HG03039 (cell line): ENCODE data around the gene IL1R2.
"Not testable (repeated sequence)": the region's sequence is repeated elsewhere in the genome, so short reads cannot be mapped to it uniquely, and the experiment has no call there.

Experiments used
- ATAC-seq: cut with Tn5 transposase; IDR thresholded peaks from one replicate; pipeline ENCODE4 v1.9.1; 2021; ENCODE audit warnings: mild to moderate bottlenecking, moderate library complexity; ENCODE audit not compliant: unreplicated experiment

The IL1R2 gene

DNA sequence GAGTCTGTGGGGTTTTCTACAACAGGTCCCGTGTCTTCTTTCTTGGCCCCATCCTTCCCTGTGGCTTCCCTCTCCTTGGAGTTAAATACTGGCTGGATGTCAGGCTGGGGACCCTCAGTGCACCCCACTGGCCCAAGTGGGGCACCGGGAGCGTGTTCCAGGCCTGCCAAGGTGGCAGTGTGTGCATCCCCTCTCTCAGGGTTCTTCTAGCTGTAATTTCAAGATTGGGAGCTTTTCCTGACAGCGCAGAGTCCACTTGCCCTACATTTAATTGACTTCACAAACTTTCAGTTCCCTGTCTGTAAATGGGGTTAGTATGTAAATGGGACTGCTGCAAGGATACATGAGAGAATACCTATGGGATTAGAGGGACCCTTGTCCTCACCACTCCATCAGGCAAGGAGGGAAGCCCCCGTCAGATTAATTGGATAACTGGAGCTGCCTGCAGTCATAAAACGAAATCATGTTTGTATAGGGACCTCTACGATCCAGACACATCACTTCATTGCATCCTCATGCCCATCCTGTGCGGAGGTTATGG, 66.6 kb downstream of the IL1R2 start:
- no peak for ATAC-seq

DNA sequence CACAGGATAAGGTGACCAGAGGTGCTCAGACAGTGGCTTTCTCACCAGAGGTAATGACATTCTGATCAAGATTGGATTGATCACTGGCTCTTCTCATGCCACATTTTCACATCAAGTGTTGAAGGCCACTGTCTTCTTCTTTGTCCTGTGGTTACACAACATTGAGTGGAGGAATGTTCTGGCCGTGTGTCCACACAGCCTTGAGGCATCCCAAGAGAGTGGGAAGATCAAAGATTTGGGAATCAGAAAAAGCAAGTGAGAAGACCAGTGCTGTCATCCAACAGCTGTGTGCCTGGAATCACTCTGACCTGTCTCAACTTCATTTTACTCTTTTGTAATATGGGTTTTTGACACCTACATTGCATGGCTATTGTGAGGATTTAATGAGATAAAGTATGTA, 67.4 kb downstream of the IL1R2 start:
- ATAC-seq, result no peak

DNA sequence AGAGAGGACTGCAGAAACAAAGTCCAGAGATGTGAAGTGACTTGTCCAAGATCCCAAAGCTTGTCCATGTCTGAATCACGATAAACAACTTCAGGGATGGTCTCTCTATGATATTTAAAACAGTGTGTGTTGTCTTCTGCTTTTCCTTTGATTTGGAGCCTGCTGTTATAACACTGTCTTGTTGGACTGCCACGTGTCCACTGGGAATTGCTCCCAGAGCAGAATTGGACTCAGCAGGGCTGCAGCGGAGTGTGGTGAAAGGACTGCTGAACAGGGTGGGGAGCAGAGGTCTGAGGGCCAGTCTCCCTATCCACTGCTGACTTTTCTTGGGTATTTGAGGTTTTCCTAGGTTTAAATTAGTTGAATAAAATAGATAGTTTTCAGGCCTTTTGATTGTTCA, 68.3 kb downstream of the IL1R2 start:
- ATAC-seq, result no peak

DNA sequence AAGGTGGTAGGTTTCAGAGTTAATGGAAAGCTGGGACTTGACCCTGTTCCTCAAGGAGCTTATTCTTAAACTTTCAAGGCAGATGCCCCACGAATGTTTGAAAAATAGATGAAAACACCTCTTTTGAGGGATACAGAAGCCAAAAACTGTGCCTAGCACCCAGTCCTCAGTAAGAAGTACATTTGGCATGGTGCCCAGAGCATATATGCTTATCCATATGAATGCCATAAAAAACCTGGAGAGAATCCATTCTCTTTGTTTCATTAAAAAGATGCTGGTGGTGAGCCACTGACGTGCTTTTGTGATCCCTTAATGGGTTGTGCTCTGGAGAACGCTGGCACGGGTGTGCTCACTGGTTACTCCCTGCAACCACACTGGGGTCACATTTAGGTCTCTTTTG, 69.0 kb downstream of the IL1R2 start:
- ATAC-seq, result no peak

DNA sequence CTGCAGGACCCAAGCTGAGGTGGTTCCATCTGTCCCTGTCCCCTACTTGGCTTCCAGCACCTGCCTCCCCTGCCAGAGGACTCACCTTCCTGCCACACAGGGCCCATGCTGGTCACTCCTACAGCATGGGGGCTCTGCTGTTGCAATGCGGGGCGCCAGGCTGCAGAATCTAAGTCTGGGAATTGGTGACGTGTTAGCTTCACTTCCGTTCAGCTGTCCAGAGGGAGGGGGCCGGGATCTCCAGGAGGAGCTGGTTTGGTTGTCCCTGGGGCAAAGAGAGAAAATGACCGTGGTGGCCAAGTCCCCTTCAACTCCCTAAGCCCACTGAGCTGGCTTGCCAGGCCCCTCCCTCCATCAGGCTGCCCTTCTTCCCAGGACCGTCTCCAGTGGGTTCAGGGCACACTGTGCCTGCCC, 69.5 kb downstream of the IL1R2 start:
- ATAC-seq, result no peak

DNA sequence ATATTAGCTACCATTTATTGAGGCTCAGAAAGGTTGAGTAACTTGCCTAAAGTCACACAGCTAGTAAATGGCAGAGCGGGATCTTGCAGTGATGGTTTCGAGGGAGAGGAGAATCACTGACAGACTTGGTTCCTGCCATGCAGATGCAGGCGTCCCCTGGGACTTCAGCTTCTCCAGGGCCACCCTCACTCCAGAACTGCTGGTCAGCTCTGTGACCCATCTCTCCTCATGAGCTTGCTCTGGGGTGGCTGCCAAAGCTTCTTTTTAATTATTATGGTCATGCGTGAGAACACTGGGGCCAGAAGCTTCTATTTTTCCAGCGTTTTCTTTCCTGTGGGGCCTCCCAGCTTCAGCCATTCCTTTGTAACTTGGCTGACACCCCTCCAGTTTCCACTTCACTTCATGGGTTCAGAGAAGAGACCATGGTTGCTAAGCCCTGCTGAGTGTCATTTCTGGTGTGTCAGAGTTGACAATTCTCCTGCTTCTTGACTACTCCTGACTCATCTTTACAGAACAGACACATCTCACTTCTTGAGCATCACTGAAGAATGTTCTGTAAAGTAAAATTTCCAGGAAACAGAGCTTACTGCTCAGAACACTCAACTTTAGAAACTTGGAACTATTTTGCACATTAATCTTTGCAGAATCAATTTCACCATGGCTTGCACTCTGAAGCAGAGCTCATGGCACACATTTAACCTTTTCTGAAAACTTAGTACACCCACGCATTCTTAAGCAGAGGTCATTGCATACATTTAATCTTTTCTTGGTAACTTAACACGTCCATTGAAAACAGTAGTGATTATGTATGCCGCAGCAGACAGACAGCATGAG, 70.4 kb downstream of the IL1R2 start:
- ATAC-seq, result no peak

DNA sequence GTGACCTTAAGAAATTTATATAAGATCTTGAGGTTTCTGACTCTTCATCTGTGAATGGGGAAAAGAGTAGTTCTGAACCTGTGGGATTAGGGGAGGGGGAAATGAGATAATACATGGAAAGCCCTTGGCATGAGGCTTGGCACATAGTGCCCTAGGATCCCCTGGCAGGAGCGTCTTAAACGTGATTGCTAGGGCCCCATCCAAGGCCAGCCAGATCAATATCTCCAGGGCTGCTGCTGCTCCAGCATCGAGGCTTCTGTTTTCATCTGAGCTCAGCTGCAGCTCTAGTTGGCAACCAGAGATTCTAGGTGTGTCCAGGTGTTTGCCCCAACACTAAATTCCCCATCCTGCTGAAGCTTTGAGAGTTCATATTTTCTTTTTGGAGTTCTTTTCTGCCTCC, 71.0 kb downstream of the IL1R2 start:
- no peak for ATAC-seq

DNA sequence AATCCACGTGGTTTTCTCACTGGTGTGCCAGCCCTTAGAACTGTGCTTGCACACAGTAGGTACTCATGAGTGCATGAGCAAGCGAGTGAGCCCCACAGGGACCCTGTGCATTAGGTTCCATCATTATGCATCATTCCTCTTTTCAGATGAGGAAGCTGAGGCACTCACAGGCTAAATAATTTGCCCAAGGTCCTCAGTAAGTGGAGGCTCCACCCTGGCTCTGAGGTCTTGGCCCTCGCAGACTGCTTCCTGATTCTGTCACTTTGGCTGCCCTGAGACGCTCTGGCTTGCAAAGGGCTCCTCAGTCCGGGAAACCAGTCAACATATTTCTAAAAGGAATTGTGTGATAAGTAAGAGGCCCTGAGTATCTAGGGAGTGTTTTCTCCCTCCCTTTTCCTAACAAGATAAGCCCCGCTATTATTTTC, 71.7 kb downstream of the IL1R2 start:
- no peak for ATAC-seq

DNA sequence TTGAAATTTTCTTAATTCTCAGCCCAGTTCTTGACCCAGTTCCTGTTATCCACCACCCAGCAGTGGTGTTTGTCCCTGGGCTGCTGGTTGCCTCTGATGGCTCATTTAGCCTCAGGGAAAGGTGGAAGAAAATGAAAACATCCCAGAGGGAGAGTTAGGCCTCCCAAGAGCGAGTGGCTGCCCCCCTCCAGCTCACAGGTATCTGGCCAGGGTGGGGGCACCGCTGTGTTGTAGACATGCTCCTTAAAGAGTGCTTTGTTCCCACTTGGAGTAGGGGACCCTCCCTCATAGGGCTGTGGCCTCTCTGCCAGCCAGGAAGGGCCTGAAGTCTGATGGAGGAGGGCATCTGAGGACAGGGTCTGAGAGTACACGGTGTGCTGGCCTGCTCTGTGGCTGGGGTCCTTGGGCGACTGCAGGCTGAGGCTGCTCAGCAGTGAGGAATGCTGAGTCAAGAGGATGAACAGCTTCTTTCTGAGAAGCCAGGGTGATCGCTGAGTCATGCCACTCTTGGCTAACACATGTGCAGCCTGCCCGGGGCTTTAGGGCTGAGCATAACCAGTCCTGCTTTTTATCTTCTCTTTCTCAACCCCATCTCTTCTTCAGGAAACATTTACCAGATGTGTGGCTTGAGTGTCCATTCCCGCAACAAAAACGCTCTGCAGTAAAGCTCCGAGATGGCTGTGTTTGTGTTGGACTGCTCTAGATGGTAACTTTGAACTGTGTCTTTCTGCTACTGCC, 72.3 kb downstream of the IL1R2 start:
- no peak for ATAC-seq

DNA sequence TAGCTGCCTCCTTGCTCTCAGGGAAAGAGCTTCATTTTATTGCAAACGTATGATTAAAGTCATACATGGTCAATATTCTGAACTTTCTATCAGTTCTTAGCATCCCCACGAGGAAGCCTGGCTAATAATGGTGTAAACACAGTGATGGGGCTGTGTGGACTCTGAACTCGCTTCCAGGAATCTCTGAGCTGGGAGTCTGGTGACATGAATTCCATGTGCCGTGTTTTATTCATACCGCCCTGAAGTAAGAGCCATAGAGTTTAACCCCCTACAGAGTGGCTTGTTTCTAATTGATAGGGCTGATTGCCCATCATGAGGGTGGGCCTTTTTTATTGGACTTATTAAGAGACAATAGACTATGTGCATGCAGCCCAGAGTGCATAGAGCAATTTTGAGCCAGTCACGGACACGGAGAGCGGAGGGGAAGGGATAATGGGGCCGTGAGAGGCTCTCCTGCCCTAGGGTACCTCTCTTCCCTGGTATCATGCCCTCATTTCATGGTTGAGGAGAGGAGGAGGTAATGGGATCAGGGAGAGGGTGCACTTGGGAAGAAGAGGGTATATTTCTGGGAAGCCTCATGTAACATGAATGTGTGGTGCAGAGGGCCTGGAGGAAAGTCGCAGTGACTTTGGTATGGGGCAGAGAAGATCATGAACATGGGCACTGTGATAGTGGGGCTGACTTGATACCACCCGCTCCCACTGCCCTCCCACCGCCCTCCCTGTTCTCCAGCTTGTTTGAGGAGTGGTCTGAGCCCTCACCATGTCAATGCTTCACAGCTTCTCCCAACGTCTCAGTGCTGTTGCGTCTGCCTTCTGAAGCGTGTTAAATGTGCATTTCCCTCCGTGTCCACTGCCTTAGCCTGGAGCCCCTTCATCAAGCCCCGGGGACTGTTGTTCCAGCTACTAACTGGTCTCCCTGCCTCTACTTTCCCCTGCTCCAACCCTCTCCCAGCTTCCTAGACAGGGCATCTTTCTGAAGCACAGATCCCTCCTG, 73.2 kb downstream of the IL1R2 start:
- no peak for ATAC-seq

DNA sequence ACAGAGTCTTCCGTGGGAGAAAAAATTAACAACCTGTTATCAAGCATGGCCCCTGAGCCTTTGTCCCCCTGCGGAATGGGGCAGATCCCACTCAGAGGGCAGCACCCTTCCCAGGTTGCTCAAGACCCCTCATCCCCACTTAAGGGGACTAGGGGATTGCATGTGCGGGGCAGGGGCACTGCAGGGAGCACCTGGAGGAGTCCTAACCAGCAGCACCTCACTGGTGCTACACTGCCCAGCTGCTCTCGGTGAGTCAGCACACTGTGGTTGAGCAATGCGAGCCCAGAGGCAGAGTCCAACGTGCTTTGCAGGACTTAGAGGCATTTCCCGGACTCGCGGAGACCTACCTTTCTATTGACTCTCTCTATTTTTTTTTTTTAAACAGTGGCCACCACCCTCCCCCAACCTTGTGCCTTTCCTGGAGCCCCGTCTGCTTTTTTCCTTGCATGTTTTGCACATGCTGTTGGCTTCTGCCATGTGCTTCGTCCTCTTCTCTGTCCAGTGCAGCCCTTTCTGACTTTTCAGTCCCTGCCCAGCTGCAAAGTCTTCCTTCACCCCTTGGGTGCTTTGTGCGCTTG, 74.0 kb downstream of the IL1R2 start:
- no peak for ATAC-seq

DNA sequence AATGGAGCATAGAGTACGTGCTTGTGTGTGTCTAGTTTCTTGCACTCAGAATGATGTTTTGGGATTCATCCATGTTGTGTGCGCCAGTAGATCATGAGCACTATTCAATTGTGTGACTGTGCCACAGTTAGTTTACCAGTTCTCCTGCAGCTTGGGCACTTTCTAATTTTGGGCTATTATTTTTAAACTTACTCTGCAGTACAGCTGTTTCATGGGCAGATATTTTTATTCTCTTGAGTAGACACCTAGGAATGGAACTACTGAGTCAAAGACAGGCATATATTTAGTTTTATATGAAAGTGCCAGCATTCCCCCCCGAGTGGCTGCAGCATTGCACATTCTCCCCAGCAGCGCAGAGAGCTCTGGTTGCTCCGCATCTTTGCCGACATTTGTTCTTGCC, 74.8 kb downstream of the IL1R2 start:
- no peak for ATAC-seq

DNA sequence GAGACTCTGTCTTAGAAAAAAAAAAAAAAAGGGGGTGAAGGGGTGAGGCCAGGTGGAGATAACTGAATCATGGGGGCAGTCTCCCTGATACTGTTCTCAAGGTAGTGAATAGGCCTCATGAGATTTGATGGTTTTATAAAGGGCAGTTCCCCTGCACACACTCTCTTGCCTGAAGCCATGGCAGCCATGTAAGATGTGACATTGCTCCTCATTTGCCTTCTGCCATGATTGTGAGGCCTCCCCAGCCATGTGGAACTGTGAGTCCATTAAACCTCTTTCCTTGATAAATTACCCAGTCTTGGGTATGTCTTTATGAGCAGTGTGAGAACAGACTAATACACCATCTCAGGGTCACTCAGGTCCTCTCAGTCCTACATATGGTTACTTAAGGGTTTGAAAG, 76.4 kb downstream of the IL1R2 start:
- not testable (repeated sequence) for ATAC-seq

DNA sequence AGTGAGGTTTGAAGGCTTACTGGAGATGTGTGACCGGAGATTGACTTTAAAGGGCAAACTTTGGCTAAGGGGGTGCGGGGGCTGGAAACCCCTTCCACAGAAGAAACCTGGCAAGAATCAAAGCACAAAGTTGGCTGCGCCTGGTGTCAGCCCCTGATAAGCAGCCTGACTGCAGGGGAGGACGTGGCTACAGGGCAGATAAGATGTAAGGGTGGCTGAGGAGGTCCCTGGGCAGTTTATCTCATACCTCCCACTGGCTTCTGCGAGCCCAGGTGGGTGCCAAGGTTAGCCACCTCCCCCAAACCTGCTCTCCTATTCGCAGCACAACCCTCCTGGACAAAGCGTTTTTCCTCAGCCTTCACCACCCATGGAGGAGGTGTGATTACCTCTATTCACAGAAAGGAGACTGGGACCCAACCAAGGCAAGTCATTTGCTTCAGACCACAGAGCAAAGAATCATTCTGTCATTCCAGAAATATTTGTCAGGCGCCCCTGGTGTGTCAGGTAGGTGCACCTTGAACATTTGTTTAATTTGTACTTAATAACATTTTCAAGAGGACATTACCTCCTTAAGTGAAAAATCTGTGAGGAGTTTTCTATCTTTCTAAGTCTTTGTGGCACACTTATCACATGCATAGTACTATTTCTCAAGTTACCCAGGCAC, 77.7 kb downstream of the IL1R2 start:
- no peak for ATAC-seq

DNA sequence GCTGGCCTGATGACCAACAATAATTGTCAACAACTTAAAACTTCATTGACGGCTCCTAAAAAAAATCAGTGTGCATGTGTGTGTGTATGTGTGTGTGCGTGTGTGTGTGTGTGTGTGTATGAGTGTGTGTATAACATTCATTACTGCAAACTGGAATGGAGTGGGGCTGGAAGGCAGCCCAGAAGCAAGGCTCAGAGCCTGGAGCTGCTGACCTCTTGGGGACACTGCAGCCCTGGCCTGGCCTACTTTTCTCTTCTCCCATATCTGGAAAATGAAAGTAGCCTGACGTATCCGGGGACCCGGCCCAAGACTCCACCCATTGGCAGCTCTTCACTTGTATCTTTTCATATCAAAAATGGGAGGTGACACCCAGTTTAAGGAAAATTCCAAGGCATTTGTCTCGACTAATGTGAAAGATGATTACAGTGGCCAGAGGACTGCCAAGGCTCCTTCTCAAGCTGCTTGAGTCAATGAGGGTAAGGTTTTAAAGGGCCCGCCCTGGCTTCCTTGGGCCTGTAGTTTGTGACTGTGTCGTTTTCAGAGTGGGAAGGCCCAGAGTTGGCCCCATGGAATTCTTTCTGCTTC, 78.4 kb downstream of the IL1R2 start:
- no peak for ATAC-seq

DNA sequence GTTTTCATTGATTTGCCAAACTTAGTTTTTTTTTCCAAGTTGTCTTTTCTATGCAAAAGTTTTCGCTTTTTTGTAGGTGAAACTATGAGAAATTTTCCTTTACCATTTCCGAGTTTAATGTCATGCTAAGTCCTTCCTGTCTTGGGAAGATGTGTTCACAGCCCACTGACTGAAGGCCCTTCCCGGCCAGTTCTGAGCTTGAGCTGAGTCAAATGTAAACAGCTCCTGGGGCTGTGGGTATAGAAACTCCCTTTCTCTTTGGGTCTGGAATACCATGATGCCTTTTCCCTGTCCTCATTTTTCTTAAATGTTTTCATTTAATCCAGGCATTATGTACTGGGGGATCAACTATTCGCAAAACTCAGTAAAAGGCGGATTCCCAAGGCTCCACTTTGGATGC, 81.0 kb downstream of the IL1R2 start:
- no peak for ATAC-seq

DNA sequence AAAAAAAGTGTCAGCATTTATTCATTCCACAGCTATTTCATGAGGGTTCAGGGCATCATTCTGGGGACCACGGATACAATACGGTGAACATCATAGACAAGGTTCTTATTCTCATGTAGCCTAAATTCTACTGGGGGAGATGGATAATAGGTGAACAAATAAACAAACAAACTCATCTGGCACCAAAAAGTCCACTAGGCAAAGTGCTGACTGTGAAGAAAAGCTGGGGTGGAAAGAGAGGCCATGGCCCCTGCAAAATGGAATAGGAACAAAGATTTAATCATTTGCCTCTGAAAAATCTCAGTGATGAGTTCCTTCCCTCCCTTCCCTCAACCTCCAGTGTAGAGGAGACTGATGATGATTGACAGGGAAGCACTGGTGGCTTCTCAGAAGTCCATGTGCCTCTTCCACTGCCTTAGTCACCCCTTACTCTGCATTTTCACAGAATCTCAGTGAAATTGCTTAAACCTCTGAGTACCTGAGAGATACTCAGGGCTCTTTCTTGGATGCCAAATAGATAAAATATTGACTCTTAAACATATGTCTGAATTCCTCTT, 81.5 kb downstream of the IL1R2 start:
- no peak for ATAC-seq

DNA sequence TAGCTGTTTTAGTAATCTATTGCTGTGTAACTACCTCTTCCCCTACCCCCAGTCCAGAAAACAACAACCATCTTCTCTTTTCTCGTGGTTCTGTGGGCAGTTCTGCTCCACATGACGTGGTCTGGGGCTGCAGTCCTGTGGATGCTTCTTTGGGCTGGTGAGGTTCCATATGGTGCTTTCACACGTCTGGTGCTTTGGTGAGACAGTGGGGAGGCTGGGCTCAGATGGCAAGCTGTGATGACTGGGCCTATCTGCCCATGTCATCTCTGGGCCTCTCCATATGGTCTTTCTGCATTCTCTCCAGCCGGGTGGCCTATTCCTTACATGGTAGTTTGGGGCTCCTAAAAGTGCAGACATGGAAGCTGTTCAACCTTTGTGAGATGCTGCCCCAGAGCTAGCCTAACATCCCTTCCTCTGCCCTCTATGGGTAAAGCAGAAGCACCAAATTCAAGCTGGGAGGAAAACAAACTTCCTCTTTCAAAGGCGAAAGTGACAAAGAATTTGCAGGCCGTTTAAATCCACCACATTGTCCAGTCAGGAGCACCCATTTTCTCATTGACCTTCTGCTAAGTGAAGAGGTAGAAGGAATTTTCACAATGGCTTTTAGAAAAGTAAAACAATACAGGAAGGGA, 82.5 kb downstream of the IL1R2 start:
- no peak for ATAC-seq

DNA sequence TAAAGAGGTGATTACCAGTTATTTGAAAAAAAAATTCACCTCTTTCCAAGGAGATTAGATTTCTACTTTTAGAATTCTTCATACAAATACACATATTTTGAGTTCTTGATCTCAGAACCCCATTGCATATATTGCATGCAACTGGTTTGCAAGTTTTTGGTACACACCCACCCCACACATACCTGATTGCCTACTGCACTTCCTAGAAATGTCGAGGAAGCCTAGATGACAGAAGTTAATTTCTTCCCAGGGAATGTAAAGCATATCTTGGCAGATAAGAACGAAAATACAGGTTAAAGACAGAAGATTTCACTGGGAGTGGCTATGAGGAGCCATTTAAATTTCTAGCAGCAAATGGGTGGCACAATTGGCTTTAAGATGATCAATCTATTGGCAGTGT, 83.7 kb downstream of the IL1R2 start:
- ATAC-seq, result no peak
